Measurements from ENCODE around the gene TFDP1. TPM values are rescaled to one million over a fixed set of nuclear protein-coding genes. Genes with fewer than 3 reads are reported as not detected.

The TFDP1 gene
- polyA plus RNA-seq, 1 experiment: 99.8 TPM

GRCh38 chr13:113586661-113587479, 2.3 kb downstream of the TFDP1 start:
- ChIA-PET POLR2A (no interaction called here), CTCF (no interaction called here)
- Histone ChIP-seq H3K27me3 (ENCODE audit: control insufficient read depth, insufficient read depth, low read length) (no peaks in the 10 kb centered on the region), H3K4me3 (ENCODE audit: low read depth, low read length) (no peak overlapping the region), H3K36me3 (ENCODE audit: control insufficient read depth, insufficient read depth, low read length) (peaks cover 13% of the 10 kb centered on the region)
- no peak for DNase-seq (ENCODE audit: low read depth)
- TF ChIP-seq, protein P1, sequence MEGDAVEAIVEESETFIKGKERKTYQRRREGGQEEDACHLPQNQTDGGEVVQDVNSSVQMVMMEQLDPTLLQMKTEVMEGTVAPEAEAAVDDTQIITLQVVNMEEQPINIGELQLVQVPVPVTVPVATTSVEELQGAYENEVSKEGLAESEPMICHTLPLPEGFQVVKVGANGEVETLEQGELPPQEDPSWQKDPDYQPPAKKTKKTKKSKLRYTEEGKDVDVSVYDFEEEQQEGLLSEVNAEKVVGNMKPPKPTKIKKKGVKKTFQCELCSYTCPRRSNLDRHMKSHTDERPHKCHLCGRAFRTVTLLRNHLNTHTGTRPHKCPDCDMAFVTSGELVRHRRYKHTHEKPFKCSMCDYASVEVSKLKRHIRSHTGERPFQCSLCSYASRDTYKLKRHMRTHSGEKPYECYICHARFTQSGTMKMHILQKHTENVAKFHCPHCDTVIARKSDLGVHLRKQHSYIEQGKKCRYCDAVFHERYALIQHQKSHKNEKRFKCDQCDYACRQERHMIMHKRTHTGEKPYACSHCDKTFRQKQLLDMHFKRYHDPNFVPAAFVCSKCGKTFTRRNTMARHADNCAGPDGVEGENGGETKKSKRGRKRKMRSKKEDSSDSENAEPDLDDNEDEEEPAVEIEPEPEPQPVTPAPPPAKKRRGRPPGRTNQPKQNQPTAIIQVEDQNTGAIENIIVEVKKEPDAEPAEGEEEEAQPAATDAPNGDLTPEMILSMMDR (IDR thresholded peaks at IDR 0.05; ENCODE audit: insufficient read depth, low read depth, low read length): no peak

- no peak overlapping the region for H3K4me3 ChIP-seq (ENCODE audit: low read depth, low read length)
- ChIA-PET CTCF (interaction anchor here (1.2 kb wide), 1 partner anchor 23 kb away, joined by 3 read pairs; no protein-coding TSS in a partner anchor), POLR2A (no interaction called here)
- no peaks in the 10 kb centered on the region for H3K27me3 ChIP-seq (ENCODE audit: control insufficient read depth, insufficient read depth, low read length)
- DNase-seq (ENCODE audit: low read depth): no peak
- peaks cover 14% of the 10 kb centered on the region for H3K36me3 ChIP-seq (ENCODE audit: control insufficient read depth, insufficient read depth, low read length)
- TF ChIP-seq, protein P1 (IDR thresholded peaks at IDR 0.05; ENCODE audit: insufficient read depth, low read depth, low read length): no peak
Measured at GRCh38 chr13:113588394-113589111, 4.0 kb downstream of the TFDP1 start.

GRCh38 chr13:113589251-113589960, 4.9 kb downstream of the TFDP1 start:
- ChIA-PET CTCF (no interaction called here), POLR2A (no interaction called here)
- H3K27me3 ChIP-seq (ENCODE audit: control insufficient read depth, insufficient read depth, low read length): no peaks in the 10 kb centered on the region
- peaks cover 15% of the 10 kb centered on the region for H3K36me3 ChIP-seq (ENCODE audit: control insufficient read depth, insufficient read depth, low read length)
- TF ChIP-seq, protein P1 (IDR thresholded peaks at IDR 0.05; ENCODE audit: insufficient read depth, low read depth, low read length): no peak
- no peak for DNase-seq (ENCODE audit: low read depth)
- no peak overlapping the region for H3K4me3 ChIP-seq (ENCODE audit: low read depth, low read length)

DNA sequence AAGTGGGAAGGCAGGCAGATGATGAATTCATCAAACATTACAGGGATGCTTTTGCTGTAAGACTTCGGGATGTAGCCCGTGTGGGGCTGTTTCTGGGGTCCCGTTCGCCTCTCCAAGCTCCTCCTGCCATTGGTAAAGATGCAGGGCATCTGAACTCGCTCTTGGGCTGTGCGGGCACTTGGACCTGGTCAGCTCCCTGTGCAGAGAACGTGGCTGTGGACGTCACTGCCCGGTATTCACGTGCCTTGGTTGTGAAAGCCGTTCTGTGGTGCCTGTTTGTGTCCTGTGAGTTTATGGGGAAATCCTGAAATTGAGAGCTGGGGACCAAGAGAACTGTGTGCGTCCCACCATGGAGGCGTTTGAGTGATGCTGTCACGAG, 5.4 kb downstream of the TFDP1 start:
- DNase-seq (ENCODE audit: low read depth): no peak
- Histone ChIP-seq H3K27me3 (ENCODE audit: control insufficient read depth, insufficient read depth, low read length) (no peaks in the 10 kb centered on the region), H3K4me3 (ENCODE audit: low read depth, low read length) (no peak overlapping the region), H3K36me3 (ENCODE audit: control insufficient read depth, insufficient read depth, low read length) (peaks cover 15% of the 10 kb centered on the region)
- TF ChIP-seq, protein P1 (IDR thresholded peaks at IDR 0.05; ENCODE audit: insufficient read depth, low read depth, low read length): no peak
- ChIA-PET POLR2A (no interaction called here), CTCF (interaction anchor here (0.7 kb wide), 1 partner anchor 684 kb away, joined by 4 read pairs; no protein-coding TSS in a partner anchor)

GRCh38 chr13:113591750-113592149, 7.2 kb downstream of the TFDP1 start:
- H3K4me3 ChIP-seq (ENCODE audit: low read depth, low read length): no peak overlapping the region
- ChIA-PET POLR2A (no interaction called here), CTCF (no interaction called here)
- peaks cover 21% of the 10 kb centered on the region for H3K36me3 ChIP-seq (ENCODE audit: control insufficient read depth, insufficient read depth, low read length)
- no peak for DNase-seq (ENCODE audit: low read depth)
- TF ChIP-seq, protein P1 (IDR thresholded peaks at IDR 0.05; ENCODE audit: insufficient read depth, low read depth, low read length): no peak
- H3K27me3 ChIP-seq (ENCODE audit: control insufficient read depth, insufficient read depth, low read length): no peaks in the 10 kb centered on the region
